HEK293 (cell line): ENCODE data around the gene RRP9.

Experiments
- ZNF433 ChIP-seq: fragments of 450-650 bp; formaldehyde crosslinking; IDR thresholded peaks from 2 replicates; pipeline ENCODE4 v1.5.1; 2016; ENCODE audit warnings: missing biosample characterization, missing genetic modification characterization, low read depth
- ZNF670 ChIP-seq: fragments of 450-650 bp; formaldehyde crosslinking; IDR thresholded peaks from 2 replicates; pipeline ENCODE4 v1.5.1; 2016; ENCODE audit warnings: missing biosample characterization, missing genetic modification characterization, low read depth

- no peak for TF ChIP-seq ZNF670
- TF ChIP-seq ZNF433 (tag by site-specific recombination), result no peak
Measured at GRCh38 chr3:51974963-51975851, 33.5 kb upstream of the RRP9 start, which contains the start of gene ABHD14A.
